Endodermal cell (in vitro differentiated cells): ENCODE data around the gene EFCAB8. TPM values are rescaled to one million over a fixed set of nuclear protein-coding genes. Genes with fewer than 3 reads are reported as not detected.

Experiments used
- DNase-seq: peaks from one replicate; pipeline ENCODE4 v3.0.0-alpha.2; 2017
- H3K27ac ChIP-seq: 2 replicates; pipeline ENCODE4 v1.5.1; 2013; ENCODE audit warnings: mild to moderate bottlenecking, low read depth, low read length, moderate library complexity
- H3K27me3 ChIP-seq: 2 replicates; pipeline ENCODE4 v1.6.1; 2013; ENCODE audit warnings: mild to moderate bottlenecking, low read length, moderate library complexity; ENCODE audit not compliant: insufficient read depth, control insufficient read depth, poor library complexity, severe bottlenecking
- H3K36me3 ChIP-seq: 2 replicates; pipeline ENCODE4 v1.7.0; 2013; ENCODE audit warnings: mild to moderate bottlenecking, low read length, moderate library complexity; ENCODE audit not compliant: control insufficient read depth, insufficient read depth
- H3K4me1 ChIP-seq: one replicate; pipeline ENCODE4 v1.7.0; 2013; ENCODE audit warnings: low read length; ENCODE audit not compliant: control insufficient read depth, insufficient read depth
- H3K4me3 ChIP-seq: 2 replicates; pipeline ENCODE4 v1.5.1; 2013; ENCODE audit warnings: mild to moderate bottlenecking, low read length, moderate library complexity
- H3K9ac ChIP-seq: 2 replicates; pipeline ENCODE4 v1.6.1; 2013; ENCODE audit warnings: mild to moderate bottlenecking, low read length, moderate library complexity; ENCODE audit not compliant: poor library complexity, severe bottlenecking; ENCODE audit errors: extremely low read depth
- H3K9me3 ChIP-seq: 2 replicates; pipeline ENCODE4 v1.6.1; 2013; ENCODE audit warnings: mild to moderate bottlenecking, low read length, moderate library complexity; ENCODE audit not compliant: control insufficient read depth
- H3K27ac Mint-ChIP-seq: 2 replicates; pipeline ENCODE4 v1.8.0; 2020; ENCODE audit warnings: mixed read lengths
- H3K27me3 Mint-ChIP-seq: 2 replicates; pipeline ENCODE4 v1.8.0; 2021; ENCODE audit warnings: mild to moderate bottlenecking, mixed read lengths; ENCODE audit not compliant: insufficient read depth
- H3K36me3 Mint-ChIP-seq: 2 replicates; pipeline ENCODE4 v1.8.0; 2020; ENCODE audit warnings: low read depth, mixed read lengths
- H3K4me1 Mint-ChIP-seq: 2 replicates; pipeline ENCODE4 v1.8.0; 2020; ENCODE audit warnings: mixed read lengths
- H3K4me3 Mint-ChIP-seq: 2 replicates; pipeline ENCODE4 v1.8.0; 2020; ENCODE audit warnings: mild to moderate bottlenecking, moderate library complexity, mixed read lengths
- H3K9me3 Mint-ChIP-seq: 2 replicates; pipeline ENCODE4 v1.8.0; 2020; ENCODE audit warnings: mild to moderate bottlenecking, mixed read lengths
- WGBS, 2 experiments: methylation state at CpG; one replicate each; pipeline versions ENCODE4 v1.1.5 to v1.1.7; 2013; ENCODE audit warnings: missing lambda C conversion rate in 2 of 2, mixed read lengths in 1 of 2; ENCODE audit not compliant: insufficient coverage in 1 of 2, insufficient read length in 1 of 2; 5-methylcytosine and 5-hydroxymethylcytosine counted together
- total RNA-seq, 2 donors: library from RNA; stranded (reverse); fragmentation: NEBNext Ultra II Directional in 1 of 2; extraction: Animal tissue kit (Norgen Biotek cat#: 25700) in 1 of 2; gene quantifications; 2 replicates in 1 of 2; 3 replicates in 1 of 2; pipeline ENCODE4 v1.2.1, GENCODE V29; 2021
- TF ChIP-seq, protein P1 (sequence below): fragments of 200-600 bp; sonication (generic); conservative IDR thresholded peaks from 2 replicates; pipeline ENCODE4 v1.5.0; 2021; ENCODE audit warnings: antibody characterized with exemption, mild to moderate bottlenecking

Gene EFCAB8
- total RNA-seq, 2 donors from 2014 or later, result 0.44 to 1.0 TPM

- no peak overlapping the region for H3K27ac Mint-ChIP-seq
- H3K9me3 ChIP-seq, result no peaks in the 10 kb centered on the region
- no peak for DNase-seq
- 86 to 90% methylated on average over 6 to 10 of the region's 10 CpGs for WGBS, 2 experiments
- no peaks in the 10 kb centered on the region for H3K9me3 Mint-ChIP-seq
- H3K4me3 Mint-ChIP-seq, result no peak overlapping the region
- H3K4me3 ChIP-seq, result no peak overlapping the region
- no peaks in the 10 kb centered on the region for H3K27me3 Mint-ChIP-seq
- TF ChIP-seq, protein P1, sequence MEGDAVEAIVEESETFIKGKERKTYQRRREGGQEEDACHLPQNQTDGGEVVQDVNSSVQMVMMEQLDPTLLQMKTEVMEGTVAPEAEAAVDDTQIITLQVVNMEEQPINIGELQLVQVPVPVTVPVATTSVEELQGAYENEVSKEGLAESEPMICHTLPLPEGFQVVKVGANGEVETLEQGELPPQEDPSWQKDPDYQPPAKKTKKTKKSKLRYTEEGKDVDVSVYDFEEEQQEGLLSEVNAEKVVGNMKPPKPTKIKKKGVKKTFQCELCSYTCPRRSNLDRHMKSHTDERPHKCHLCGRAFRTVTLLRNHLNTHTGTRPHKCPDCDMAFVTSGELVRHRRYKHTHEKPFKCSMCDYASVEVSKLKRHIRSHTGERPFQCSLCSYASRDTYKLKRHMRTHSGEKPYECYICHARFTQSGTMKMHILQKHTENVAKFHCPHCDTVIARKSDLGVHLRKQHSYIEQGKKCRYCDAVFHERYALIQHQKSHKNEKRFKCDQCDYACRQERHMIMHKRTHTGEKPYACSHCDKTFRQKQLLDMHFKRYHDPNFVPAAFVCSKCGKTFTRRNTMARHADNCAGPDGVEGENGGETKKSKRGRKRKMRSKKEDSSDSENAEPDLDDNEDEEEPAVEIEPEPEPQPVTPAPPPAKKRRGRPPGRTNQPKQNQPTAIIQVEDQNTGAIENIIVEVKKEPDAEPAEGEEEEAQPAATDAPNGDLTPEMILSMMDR, result no peak
- H3K27ac ChIP-seq, result no peak overlapping the region
- no peaks in the 10 kb centered on the region for H3K27me3 ChIP-seq
- H3K9ac ChIP-seq, result no peak overlapping the region
- H3K4me1 ChIP-seq, result no peaks in the 10 kb centered on the region
- peaks cover 10% of the 10 kb centered on the region for H3K4me1 Mint-ChIP-seq
- no peaks in the 10 kb centered on the region for H3K36me3 Mint-ChIP-seq
- H3K36me3 ChIP-seq, result no peaks in the 10 kb centered on the region
Observed at GRCh38 chr20:32930181-32930580, 71.5 kb downstream of the EFCAB8 start.

- H3K27ac Mint-ChIP-seq, result no peak overlapping the region
- TF ChIP-seq, protein P1, result no peak
- no peaks in the 10 kb centered on the region for H3K9me3 ChIP-seq
- H3K4me3 ChIP-seq, result no peak overlapping the region
- H3K27me3 Mint-ChIP-seq, result no peaks in the 10 kb centered on the region
- no peak overlapping the region for H3K27ac ChIP-seq
- peaks cover 10% of the 10 kb centered on the region for H3K4me1 Mint-ChIP-seq
- H3K9ac ChIP-seq, result no peak overlapping the region
- no peak for DNase-seq
- H3K9me3 Mint-ChIP-seq, result no peaks in the 10 kb centered on the region
- WGBS, 2 experiments, result 84 to 88% methylated on average over 4 to 5 of the region's 5 CpGs
- H3K36me3 ChIP-seq, result no peaks in the 10 kb centered on the region
- H3K27me3 ChIP-seq, result no peaks in the 10 kb centered on the region
- H3K36me3 Mint-ChIP-seq, result no peaks in the 10 kb centered on the region
- no peaks in the 10 kb centered on the region for H3K4me1 ChIP-seq
- no peak overlapping the region for H3K4me3 Mint-ChIP-seq
Observed at GRCh38 chr20:32930701-32931100, 72.0 kb downstream of the EFCAB8 start.

GRCh38 chr20:32934580-32934979 lies 75.9 kb downstream of the EFCAB8 start:
- Histone ChIP-seq H3K4me3 (no peak overlapping the region), H3K36me3 (no peaks in the 10 kb centered on the region), H3K4me1 (no peaks in the 10 kb centered on the region), H3K27me3 (no peaks in the 10 kb centered on the region), H3K27ac (no peak overlapping the region), H3K9ac (no peak overlapping the region), H3K9me3 (peaks cover 9% of the 10 kb centered on the region)
- Mint-ChIP-seq H3K4me1 (peaks cover 10% of the 10 kb centered on the region), H3K27ac (no peak overlapping the region), H3K9me3 (peaks cover 5% of the 10 kb centered on the region), H3K27me3 (peaks cover 3% of the 10 kb centered on the region), H3K4me3 (no peak overlapping the region), H3K36me3 (no peaks in the 10 kb centered on the region)
- 75 to 85% methylated on average over 2 to 4 of the region's 4 CpGs for WGBS, 2 experiments
- no peak for DNase-seq
- TF ChIP-seq, protein P1, result no peak
